ENCODE results near the gene CDH3. TPM values are rescaled to one million over a fixed set of nuclear protein-coding genes. Genes with fewer than 3 reads are reported as not detected.

Gene CDH3
- total and polyA plus RNA-seq, 2 donors (not counting 1 experiment from before 2014, with no cell fraction given), result 0.14 TPM; not detected in 1

GRCh38 chr16:68646953-68647659 lies 2.0 kb downstream of the CDH3 start:
- Histone ChIP-seq H3K9ac (ENCODE audit: insufficient read depth, low read length) (no peak overlapping the region), H4K20me1 (ENCODE audit: control insufficient read depth, extremely low read depth, insufficient read depth, low read length) (no peaks in the 10 kb centered on the region), H3K79me2 (ENCODE audit: control insufficient read depth, insufficient read depth, low read length) (no peaks in the 10 kb centered on the region), H3K4me3 (replicated peaks in 1 of 4; ENCODE audit: control extremely low read depth in 1 of 4, insufficient read depth in 1 of 4, low read depth in 3 of 4, low read length in 4 of 4) (no peak overlapping the region), H2AFZ (ENCODE audit: low read length) (no peak overlapping the region), H3K36me3 (ENCODE audit: control insufficient read depth, insufficient read depth, low read length) (no peaks in the 10 kb centered on the region), H3K4me1 (ENCODE audit: control insufficient read depth, extremely low read depth, insufficient read depth, low read length) (no peaks in the 10 kb centered on the region), H3K27me3 (ENCODE audit: control insufficient read depth, insufficient read depth, low read length) (peaks cover 25% of the 10 kb centered on the region), H3K4me2 (ENCODE audit: extremely low read depth, insufficient read depth, low read length) (no peak overlapping the region), H3K27ac (ENCODE audit: insufficient read depth, low read length) (no peak overlapping the region), H3K9me3 (ENCODE audit: control insufficient read depth, insufficient read depth, low read depth, low read length) (no peaks in the 10 kb centered on the region)
- no peak for TF ChIP-seq EZH2 (IDR thresholded peaks at IDR 0.05; ENCODE audit: low read length, missing control alignments)
- TF ChIP-seq, protein P1, sequence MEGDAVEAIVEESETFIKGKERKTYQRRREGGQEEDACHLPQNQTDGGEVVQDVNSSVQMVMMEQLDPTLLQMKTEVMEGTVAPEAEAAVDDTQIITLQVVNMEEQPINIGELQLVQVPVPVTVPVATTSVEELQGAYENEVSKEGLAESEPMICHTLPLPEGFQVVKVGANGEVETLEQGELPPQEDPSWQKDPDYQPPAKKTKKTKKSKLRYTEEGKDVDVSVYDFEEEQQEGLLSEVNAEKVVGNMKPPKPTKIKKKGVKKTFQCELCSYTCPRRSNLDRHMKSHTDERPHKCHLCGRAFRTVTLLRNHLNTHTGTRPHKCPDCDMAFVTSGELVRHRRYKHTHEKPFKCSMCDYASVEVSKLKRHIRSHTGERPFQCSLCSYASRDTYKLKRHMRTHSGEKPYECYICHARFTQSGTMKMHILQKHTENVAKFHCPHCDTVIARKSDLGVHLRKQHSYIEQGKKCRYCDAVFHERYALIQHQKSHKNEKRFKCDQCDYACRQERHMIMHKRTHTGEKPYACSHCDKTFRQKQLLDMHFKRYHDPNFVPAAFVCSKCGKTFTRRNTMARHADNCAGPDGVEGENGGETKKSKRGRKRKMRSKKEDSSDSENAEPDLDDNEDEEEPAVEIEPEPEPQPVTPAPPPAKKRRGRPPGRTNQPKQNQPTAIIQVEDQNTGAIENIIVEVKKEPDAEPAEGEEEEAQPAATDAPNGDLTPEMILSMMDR (conservative IDR thresholded peaks at IDR 0.05 in 1 of 2, IDR thresholded peaks at IDR 0.05 in 1 of 2; ENCODE audit: low read depth in 1 of 2, low read length in 2 of 2), result no peak
- DNase-seq (ENCODE audit: low read depth in 2 of 2), result peak in 1 of 2 donors; percentile 29

- no peaks in the 10 kb centered on the region for H4K20me1 ChIP-seq (ENCODE audit: control insufficient read depth, extremely low read depth, insufficient read depth, low read length)
- no peak overlapping the region for H3K9ac ChIP-seq (ENCODE audit: insufficient read depth, low read length)
- no peak overlapping the region for H3K4me2 ChIP-seq (ENCODE audit: extremely low read depth, insufficient read depth, low read length)
- TF ChIP-seq EZH2 (IDR thresholded peaks at IDR 0.05; ENCODE audit: low read length, missing control alignments), result no peak
- TF ChIP-seq, protein P1 (conservative IDR thresholded peaks at IDR 0.05 in 1 of 2, IDR thresholded peaks at IDR 0.05 in 1 of 2; ENCODE audit: low read depth in 1 of 2, low read length in 2 of 2), result no peak
- H3K9me3 ChIP-seq (ENCODE audit: control insufficient read depth, insufficient read depth, low read depth, low read length), result no peaks in the 10 kb centered on the region
- H3K36me3 ChIP-seq (ENCODE audit: control insufficient read depth, insufficient read depth, low read length), result no peaks in the 10 kb centered on the region
- no peaks in the 10 kb centered on the region for H3K4me1 ChIP-seq (ENCODE audit: control insufficient read depth, extremely low read depth, insufficient read depth, low read length)
- DNase-seq (ENCODE audit: low read depth in 2 of 2), result no peak
- H3K79me2 ChIP-seq (ENCODE audit: control insufficient read depth, insufficient read depth, low read length), result no peaks in the 10 kb centered on the region
- peaks cover 8% of the 10 kb centered on the region for H3K27me3 ChIP-seq (ENCODE audit: control insufficient read depth, insufficient read depth, low read length)
- no peak overlapping the region for H2AFZ ChIP-seq (ENCODE audit: low read length)
- H3K4me3 ChIP-seq (replicated peaks in 1 of 4; ENCODE audit: control extremely low read depth in 1 of 4, insufficient read depth in 1 of 4, low read depth in 3 of 4, low read length in 4 of 4), result no peak overlapping the region
- no peak overlapping the region for H3K27ac ChIP-seq (ENCODE audit: insufficient read depth, low read length)
Observed at GRCh38 chr16:68651136-68651535, 6.0 kb downstream of the CDH3 start.

- no peaks in the 10 kb centered on the region for H3K27me3 ChIP-seq (ENCODE audit: control insufficient read depth, insufficient read depth, low read length)
- H3K9me3 ChIP-seq (ENCODE audit: control insufficient read depth, insufficient read depth, low read depth, low read length), result no peaks in the 10 kb centered on the region
- no peak overlapping the region for H3K4me2 ChIP-seq (ENCODE audit: extremely low read depth, insufficient read depth, low read length)
- H3K36me3 ChIP-seq (ENCODE audit: control insufficient read depth, insufficient read depth, low read length), result no peaks in the 10 kb centered on the region
- no peak overlapping the region for H2AFZ ChIP-seq (ENCODE audit: low read length)
- no peak for DNase-seq (ENCODE audit: low read depth in 2 of 2)
- no peak overlapping the region for H3K27ac ChIP-seq (ENCODE audit: insufficient read depth, low read length)
- no peak for TF ChIP-seq EZH2 (IDR thresholded peaks at IDR 0.05; ENCODE audit: low read length, missing control alignments)
- no peaks in the 10 kb centered on the region for H3K4me1 ChIP-seq (ENCODE audit: control insufficient read depth, extremely low read depth, insufficient read depth, low read length)
- H4K20me1 ChIP-seq (ENCODE audit: control insufficient read depth, extremely low read depth, insufficient read depth, low read length), result no peaks in the 10 kb centered on the region
- no peak overlapping the region for H3K9ac ChIP-seq (ENCODE audit: insufficient read depth, low read length)
- H3K4me3 ChIP-seq (replicated peaks in 1 of 4; ENCODE audit: control extremely low read depth in 1 of 4, insufficient read depth in 1 of 4, low read depth in 3 of 4, low read length in 4 of 4), result no peak overlapping the region
- no peaks in the 10 kb centered on the region for H3K79me2 ChIP-seq (ENCODE audit: control insufficient read depth, insufficient read depth, low read length)
Observed at GRCh38 chr16:68652659-68653058, 7.5 kb downstream of the CDH3 start.
